PC-3 (cell line): ENCODE data around the gene RERE. TPM values are rescaled to one million over a fixed set of nuclear protein-coding genes. Genes with fewer than 3 reads are reported as not detected.
A peak's percentile ranks its signal among the peaks of the same experiment; 100 is the strongest.

Experiments used
- ATAC-seq: fragments of 200-7000 bp; cut with Tn5 transposase; 2 replicates; pipeline ENCODE4 v1.9.1; 2020; ENCODE audit warnings: mild to moderate bottlenecking, moderate library complexity
- BruUV-seq: library from RNA; stranded (reverse); fragments of 400-500 nt; replicated peaks from 2 replicates; lab custom pipeline; 2021; lab: Mats Ljungman, UMichigan
- CTCF ChIA-PET: fragments of 300-600 bp; sonication (Branson Sonifier 250); formaldehyde crosslinking; loops from one replicate; lab custom pipeline; 2022; ENCODE audit warnings: antibody characterized with exemption; lab: Charles Lee
- POLR2A ChIA-PET: fragments of 300-600 bp; sonication (Branson Sonifier 250); formaldehyde crosslinking; loops from one replicate; lab custom pipeline; 2022; ENCODE audit warnings: antibody characterized with exemption; ENCODE audit not compliant: unreplicated experiment; lab: Charles Lee
- DNase-seq: peaks from one replicate; pipeline ENCODE4 v3.0.0-alpha.2; 2015
- H2AFZ ChIP-seq: fragments of 300-600 bp; sonication (generic); 2 replicates; pipeline ENCODE4 v1.6.0; 2016; ENCODE audit warnings: antibody characterized with exemption, low read length
- H3F3A ChIP-seq: fragments of 300-600 bp; sonication (generic); one replicate; pipeline ENCODE4 v1.6.0; 2017; ENCODE audit warnings: antibody characterized with exemption, low read length, control low read depth, mild to moderate bottlenecking; ENCODE audit not compliant: unreplicated experiment
- H3K27ac ChIP-seq: fragments of 300-600 bp; sonication (generic); 2 replicates; pipeline ENCODE4 v1.5.1; 2016; ENCODE audit warnings: mild to moderate bottlenecking, low read length
- H3K27me3 ChIP-seq: fragments of 300-600 bp; sonication (generic); 2 replicates; pipeline ENCODE4 v1.6.1; 2016; ENCODE audit warnings: low read length, mixed read lengths
- H3K36me3 ChIP-seq: fragments of 300-600 bp; sonication (generic); 2 replicates; pipeline ENCODE4 v1.6.1; 2016; ENCODE audit warnings: low read depth, mixed run types, low read length, mixed read lengths
- H3K4me1 ChIP-seq: fragments of 300-600 bp; sonication (generic); 2 replicates; pipeline ENCODE4 v1.5.1; 2016; ENCODE audit warnings: low read length; ENCODE audit not compliant: insufficient read depth
- H3K4me2 ChIP-seq: fragments of 300-600 bp; sonication (generic); 2 replicates; pipeline ENCODE4 v1.6.0; 2016; ENCODE audit warnings: low read length
- H3K4me3 ChIP-seq: fragments of 300-600 bp; sonication (generic); 2 replicates; pipeline ENCODE4 v1.5.1; 2016; ENCODE audit warnings: mild to moderate bottlenecking, low read length, mixed read lengths
- H3K79me2 ChIP-seq: fragments of 300-600 bp; sonication (generic); 2 replicates; pipeline ENCODE4 v1.6.1; 2017; ENCODE audit warnings: low read length, mixed read lengths
- H3K9ac ChIP-seq: fragments of 300-600 bp; sonication (generic); 2 replicates; pipeline ENCODE4 v1.6.0; 2016; ENCODE audit warnings: mild to moderate bottlenecking, low read length
- H3K9me2 ChIP-seq: fragments of 300-600 bp; sonication (generic); replicated peaks from 2 replicates; pipeline ENCODE4 v1.6.1; 2016; ENCODE audit warnings: mixed run types, low read length, mixed read lengths
- H3K9me3 ChIP-seq: fragments of 300-600 bp; sonication (generic); 2 replicates; pipeline ENCODE4 v1.6.1; 2016; ENCODE audit warnings: low read length, mixed read lengths
- H4K20me1 ChIP-seq: fragments of 300-600 bp; sonication (generic); 2 replicates; pipeline ENCODE4 v1.6.1; 2016; ENCODE audit warnings: low read length, mixed read lengths
- CTCF ChIP-seq: fragments of 300-600 bp; sonication (generic); conservative IDR thresholded peaks from 2 replicates; pipeline ENCODE4 v1.5.1; 2017; ENCODE audit warnings: antibody characterized with exemption, low read depth, mild to moderate bottlenecking, low read length
- EZH2 ChIP-seq: fragments of 300-600 bp; sonication (generic); IDR thresholded peaks from one replicate; pipeline ENCODE4 v1.6.1; 2017; ENCODE audit warnings: antibody characterized with exemption, mild to moderate bottlenecking, low read length; ENCODE audit not compliant: unreplicated experiment
- EZH2phosphoT487 ChIP-seq: fragments of 300-600 bp; sonication (generic); IDR thresholded peaks from 2 replicates; pipeline ENCODE4 v1.6.1; 2018; ENCODE audit warnings: mild to moderate bottlenecking, antibody characterized with exemption, low read length, borderline replicate concordance
- intact Hi-C: fragments of 100-400 bp; cut with micrococcal nuclease; formaldehyde crosslinking; loops from 2 replicates; pipeline ENCODE4 v1.9.0; 2023
- total RNA-seq: library from RNA; depleted of rRNA; stranded (reverse); fragments of >200 nt; gene quantifications from 2 replicates; pipeline ENCODE4 v1.2.3, GENCODE V29; 2014

Gene RERE
- total RNA-seq, 1 experiment from 2014 or later, result 24.2 TPM

GRCh38 chr1:8665833-8666232, 151.6 kb downstream of the RERE start:
- ATAC-seq, result no peak
- TF ChIP-seq EZH2 (no peak), CTCF (no peak), EZH2phosphoT487 (no peak)
- Histone ChIP-seq H3K36me3 (no peaks in the 10 kb centered on the region), H3K27ac (peak overlapping the region; percentile 30), H3K27me3 (no peaks in the 10 kb centered on the region), H3K4me1 (peaks cover 72% of the 10 kb centered on the region), H3K79me2 (peaks cover 89% of the 10 kb centered on the region), H3K4me3 (no peak overlapping the region), H3K9me3 (no peaks in the 10 kb centered on the region), H2AFZ (no peak overlapping the region), H3K9me2 (no peaks in the 10 kb centered on the region), H3K9ac (no peak overlapping the region), H3K4me2 (peak overlapping the region; percentile 42), H4K20me1 (peaks cover 10% of the 10 kb centered on the region; the same call in 1 of the 2 replicates), H3F3A (peaks cover 10% of the 10 kb centered on the region)
- POLR2A ChIA-PET, result no interaction called here
- CTCF ChIA-PET, result no interaction called here
- intact Hi-C loops, result no loop called here
- no TSS peak for BruUV-seq
- DNase-seq, result no peak

- Histone ChIP-seq H3F3A (peaks cover 17% of the 10 kb centered on the region), H3K4me3 (no peak overlapping the region), H3K9ac (no peak overlapping the region), H3K36me3 (no peaks in the 10 kb centered on the region), H3K4me1 (peaks cover 72% of the 10 kb centered on the region), H3K79me2 (peaks cover 89% of the 10 kb centered on the region), H3K4me2 (no peak overlapping the region), H2AFZ (no peak overlapping the region), H3K9me2 (no peaks in the 10 kb centered on the region), H3K9me3 (no peaks in the 10 kb centered on the region), H4K20me1 (peaks cover 14% of the 10 kb centered on the region; the same call in 1 of the 2 replicates), H3K27ac (no peak overlapping the region), H3K27me3 (no peaks in the 10 kb centered on the region)
- BruUV-seq, result no TSS peak
- intact Hi-C loops, result loop anchor here (5.0 kb wide), 2 partner anchors 37 to 268 kb away; no protein-coding TSS in a partner anchor
- no peak for DNase-seq
- no peak for ATAC-seq
- ChIA-PET CTCF (no interaction called here), POLR2A (no interaction called here)
- TF ChIP-seq EZH2 (no peak), EZH2phosphoT487 (no peak), CTCF (no peak)
Observed at GRCh38 chr1:8664887-8665286, 152.6 kb downstream of the RERE start.

GRCh38 chr1:8663915-8664329, 153.5 kb downstream of the RERE start:
- no TSS peak for BruUV-seq
- Histone ChIP-seq H3K4me3 (no peak overlapping the region), H3K79me2 (peaks cover 88% of the 10 kb centered on the region), H3K27ac (peak overlapping the region; percentile 97), H3F3A (peaks cover 17% of the 10 kb centered on the region), H3K4me1 (peaks cover 77% of the 10 kb centered on the region), H4K20me1 (peaks cover 14% of the 10 kb centered on the region; the same call in 1 of the 2 replicates), H3K36me3 (no peaks in the 10 kb centered on the region), H3K9ac (peak overlapping the region; percentile 73; the same call in 1 of the 2 replicates), H3K9me2 (no peaks in the 10 kb centered on the region), H3K9me3 (no peaks in the 10 kb centered on the region), H2AFZ (no peak overlapping the region), H3K27me3 (no peaks in the 10 kb centered on the region), H3K4me2 (peak overlapping the region; percentile 67)
- intact Hi-C loops, result loop anchor here (5.0 kb wide), 2 partner anchors 38 to 267 kb away; no protein-coding TSS in a partner anchor
- TF ChIP-seq EZH2, result no peak
- TF ChIP-seq CTCF, result no peak
- no peak for DNase-seq
- ChIA-PET POLR2A (no interaction called here), CTCF (no interaction called here)
- ATAC-seq, result no peak
